Loucy (cell line): ENCODE data around the gene PDS5A.
"Not testable (repeated sequence)": the region's sequence is repeated elsewhere in the genome, so short reads cannot be mapped to it uniquely, and the experiment has no call there.

Experiments
- EZH2phosphoT487 ChIP-seq: fragments of 200-600 bp; IDR thresholded peaks from 2 replicates; pipeline ENCODE4 v1.6.1; 2018; ENCODE audit warnings: antibody characterized with exemption, mild to moderate bottlenecking, moderate library complexity, borderline replicate concordance
- TF ChIP-seq, protein P1 (sequence below): fragments of 200-600 bp; sonication (generic); conservative IDR thresholded peaks from 2 replicates; pipeline ENCODE4 v1.5.1; 2014; ENCODE audit warnings: mild to moderate bottlenecking, antibody characterized with exemption, low read length

DNA sequence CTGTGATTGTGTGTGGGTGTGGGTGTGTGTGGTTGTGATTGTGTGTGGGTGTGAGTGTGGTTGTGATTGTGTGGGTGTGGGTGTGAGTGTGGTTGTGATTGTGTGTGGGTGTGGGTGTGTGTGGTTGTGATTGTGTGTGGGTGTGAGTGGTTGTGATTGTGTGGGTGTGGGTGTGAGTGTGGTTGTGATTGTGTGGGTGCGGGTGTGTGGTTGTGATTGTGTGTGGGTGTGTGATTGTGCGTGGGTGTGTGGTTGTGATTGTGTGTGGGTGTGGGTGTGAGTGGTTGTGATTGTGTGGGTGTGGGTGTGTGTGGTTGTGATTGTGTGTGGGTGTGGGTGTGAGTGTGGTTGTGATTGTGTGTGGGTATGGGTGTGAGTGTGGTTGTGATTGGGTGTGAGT, 163.9 kb downstream of the PDS5A start:
- TF ChIP-seq, protein P1, sequence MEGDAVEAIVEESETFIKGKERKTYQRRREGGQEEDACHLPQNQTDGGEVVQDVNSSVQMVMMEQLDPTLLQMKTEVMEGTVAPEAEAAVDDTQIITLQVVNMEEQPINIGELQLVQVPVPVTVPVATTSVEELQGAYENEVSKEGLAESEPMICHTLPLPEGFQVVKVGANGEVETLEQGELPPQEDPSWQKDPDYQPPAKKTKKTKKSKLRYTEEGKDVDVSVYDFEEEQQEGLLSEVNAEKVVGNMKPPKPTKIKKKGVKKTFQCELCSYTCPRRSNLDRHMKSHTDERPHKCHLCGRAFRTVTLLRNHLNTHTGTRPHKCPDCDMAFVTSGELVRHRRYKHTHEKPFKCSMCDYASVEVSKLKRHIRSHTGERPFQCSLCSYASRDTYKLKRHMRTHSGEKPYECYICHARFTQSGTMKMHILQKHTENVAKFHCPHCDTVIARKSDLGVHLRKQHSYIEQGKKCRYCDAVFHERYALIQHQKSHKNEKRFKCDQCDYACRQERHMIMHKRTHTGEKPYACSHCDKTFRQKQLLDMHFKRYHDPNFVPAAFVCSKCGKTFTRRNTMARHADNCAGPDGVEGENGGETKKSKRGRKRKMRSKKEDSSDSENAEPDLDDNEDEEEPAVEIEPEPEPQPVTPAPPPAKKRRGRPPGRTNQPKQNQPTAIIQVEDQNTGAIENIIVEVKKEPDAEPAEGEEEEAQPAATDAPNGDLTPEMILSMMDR = not testable (repeated sequence)
- TF ChIP-seq EZH2phosphoT487 = not testable (repeated sequence)
